ENCODE measurements around the gene EGFL8. TPM values are rescaled to one million over a fixed set of nuclear protein-coding genes. Genes with fewer than 3 reads are reported as not detected.

EGFL8 gene
- total and polyA plus RNA-seq, 4 donors, result 1.8 to 8.2 (median 1.9) TPM

GRCh38 chr6:32203426-32204267, 39.3 kb downstream of the EGFL8 start:
- Histone ChIP-seq H3K9me3 (ENCODE audit: control insufficient read depth in 4 of 4, low read length in 3 of 4) (no peaks in the 10 kb centered on the region), H3K27me3 (ENCODE audit: control insufficient read depth in 4 of 4, insufficient read depth in 4 of 4, low read length in 3 of 4) (no peaks in the 10 kb centered on the region), H3K4me3 (ENCODE audit: low read depth in 1 of 3, low read length in 3 of 3) (no peak overlapping the region), H3K27ac (ENCODE audit: low read depth in 1 of 2, low read length in 2 of 2) (no peak overlapping the region), H3K36me3 (ENCODE audit: control insufficient read depth in 4 of 4, insufficient read depth in 3 of 4, low read depth in 1 of 4, low read length in 3 of 4) (no peaks in the 10 kb centered on the region), H3K9ac (ENCODE audit: low read depth in 1 of 2, low read length in 2 of 2) (no peak overlapping the region), H3K4me1 (ENCODE audit: control insufficient read depth in 4 of 4, insufficient read depth in 4 of 4, low read length in 3 of 4) (no peaks in the 10 kb centered on the region)
- no peak for TF ChIP-seq REST (IDR thresholded peaks at IDR 0.05)
- TF ChIP-seq ATF3 (IDR thresholded peaks at IDR 0.05), result no peak
- no peak for TF ChIP-seq NR2F2 (IDR thresholded peaks at IDR 0.05)
- DNase-seq (ENCODE audit: low spot score), result no peak
- WGBS, result 77% methylated on average over 9 of the region's 9 CpGs

DNA sequence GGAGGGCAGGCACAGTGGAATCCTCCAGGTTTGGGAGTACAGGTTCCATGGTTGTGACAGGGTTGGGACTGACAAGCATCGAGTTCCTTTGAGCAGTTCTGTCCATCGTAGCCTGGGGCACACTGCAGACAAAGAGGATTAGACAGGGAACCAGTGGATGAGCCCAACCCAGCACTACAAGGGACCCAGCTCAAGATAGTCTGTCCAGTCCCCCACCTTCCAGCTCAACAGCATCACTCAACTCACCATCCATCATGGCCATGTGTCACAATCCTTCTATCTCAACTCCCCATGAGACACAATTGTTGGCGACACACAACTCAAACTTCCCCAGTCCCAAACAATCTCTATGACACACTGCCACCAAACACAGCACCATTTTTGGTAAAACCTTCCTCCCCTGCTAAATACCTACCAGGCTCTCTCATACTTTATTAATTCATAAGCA, 39.9 kb downstream of the EGFL8 start:
- TF ChIP-seq ATF3 (IDR thresholded peaks at IDR 0.05), result no peak
- TF ChIP-seq TAF1 (conservative IDR thresholded peaks at IDR 0.05), result no peak
- no peak for TF ChIP-seq MAX (IDR thresholded peaks at IDR 0.05)
- TF ChIP-seq YY1 (IDR thresholded peaks at IDR 0.05), result no peak
- TF ChIP-seq NR2F2 (IDR thresholded peaks at IDR 0.05), result no peak
- TF ChIP-seq EGR1 (IDR thresholded peaks at IDR 0.05; ENCODE audit: low read depth in 2 of 2), result no peak
- no peak for TF ChIP-seq ZBTB33 (IDR thresholded peaks at IDR 0.05)
- no peak for TF ChIP-seq FOXA2 (IDR thresholded peaks at IDR 0.05)
- no peak for TF ChIP-seq FOXA1 (IDR thresholded peaks at IDR 0.05)
- no peak for TF ChIP-seq HNF4G (IDR thresholded peaks at IDR 0.05)
- no peak for TF ChIP-seq SP1 (IDR thresholded peaks at IDR 0.05)
- TF ChIP-seq, protein P1, sequence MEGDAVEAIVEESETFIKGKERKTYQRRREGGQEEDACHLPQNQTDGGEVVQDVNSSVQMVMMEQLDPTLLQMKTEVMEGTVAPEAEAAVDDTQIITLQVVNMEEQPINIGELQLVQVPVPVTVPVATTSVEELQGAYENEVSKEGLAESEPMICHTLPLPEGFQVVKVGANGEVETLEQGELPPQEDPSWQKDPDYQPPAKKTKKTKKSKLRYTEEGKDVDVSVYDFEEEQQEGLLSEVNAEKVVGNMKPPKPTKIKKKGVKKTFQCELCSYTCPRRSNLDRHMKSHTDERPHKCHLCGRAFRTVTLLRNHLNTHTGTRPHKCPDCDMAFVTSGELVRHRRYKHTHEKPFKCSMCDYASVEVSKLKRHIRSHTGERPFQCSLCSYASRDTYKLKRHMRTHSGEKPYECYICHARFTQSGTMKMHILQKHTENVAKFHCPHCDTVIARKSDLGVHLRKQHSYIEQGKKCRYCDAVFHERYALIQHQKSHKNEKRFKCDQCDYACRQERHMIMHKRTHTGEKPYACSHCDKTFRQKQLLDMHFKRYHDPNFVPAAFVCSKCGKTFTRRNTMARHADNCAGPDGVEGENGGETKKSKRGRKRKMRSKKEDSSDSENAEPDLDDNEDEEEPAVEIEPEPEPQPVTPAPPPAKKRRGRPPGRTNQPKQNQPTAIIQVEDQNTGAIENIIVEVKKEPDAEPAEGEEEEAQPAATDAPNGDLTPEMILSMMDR (IDR thresholded peaks at IDR 0.05; ENCODE audit: low read depth, low read length, missing input control), result no peak
- Histone ChIP-seq H3K27me3 (ENCODE audit: control insufficient read depth in 4 of 4, insufficient read depth in 4 of 4, low read length in 3 of 4) (no peaks in the 10 kb centered on the region), H3K4me1 (ENCODE audit: control insufficient read depth in 4 of 4, insufficient read depth in 4 of 4, low read length in 3 of 4) (no peaks in the 10 kb centered on the region), H3K9ac (ENCODE audit: low read depth in 1 of 2, low read length in 2 of 2) (no peak overlapping the region), H3K9me3 (ENCODE audit: control insufficient read depth in 4 of 4, low read length in 3 of 4) (no peaks in the 10 kb centered on the region), H3K36me3 (ENCODE audit: control insufficient read depth in 4 of 4, insufficient read depth in 3 of 4, low read depth in 1 of 4, low read length in 3 of 4) (no peaks in the 10 kb centered on the region), H3K27ac (ENCODE audit: low read depth in 1 of 2, low read length in 2 of 2) (no peak overlapping the region), H3K4me3 (ENCODE audit: low read depth in 1 of 3, low read length in 3 of 3) (no peak overlapping the region)
- 90% methylated on average over 3 of the region's 3 CpGs for WGBS
- DNase-seq (ENCODE audit: low spot score), result no peak
